T-helper 17 cell (primary cell): Measurements from ENCODE around the gene FGF9. TPM values are rescaled to one million over a fixed set of nuclear protein-coding genes. Genes with fewer than 3 reads are reported as not detected.

Source experiments
- ATAC-seq: fragments of 150-1000 bp; cut with Tn5 transposase; 2 replicates; pipeline ENCODE4 v1.10.0; 2021; ENCODE audit warnings: mild to moderate bottlenecking, moderate library complexity
- DNase-seq, 3 donors: peaks; one replicate each; pipeline versions ENCODE4 v3.0.0 to v3.0.0-alpha.2; 2020 to 2021
- H3K9me3 ChIP-seq: one replicate; pipeline ENCODE4 v1.7.0; 2013; ENCODE audit warnings: low read length, mild to moderate bottlenecking; ENCODE audit not compliant: control insufficient read depth, poor library complexity, severe bottlenecking
- H3K27ac Mint-ChIP-seq: one replicate; pipeline ENCODE4 v1.8.0; 2022; ENCODE audit warnings: mild to moderate bottlenecking, moderate library complexity, mixed read lengths
- H3K27me3 Mint-ChIP-seq: one replicate; pipeline ENCODE4 v1.8.0; 2022; ENCODE audit warnings: mixed read lengths
- H3K36me3 Mint-ChIP-seq: one replicate; pipeline ENCODE4 v1.8.0; 2022; ENCODE audit warnings: low read depth, mixed read lengths
- H3K4me1 Mint-ChIP-seq: one replicate; pipeline ENCODE4 v1.8.0; 2022; ENCODE audit warnings: mild to moderate bottlenecking, mixed read lengths
- H3K4me3 Mint-ChIP-seq: one replicate; pipeline ENCODE4 v1.8.0; 2022; ENCODE audit warnings: mild to moderate bottlenecking, moderate library complexity, mixed read lengths
- total RNA-seq, 4 donors: library from RNA in 2 of 4; stranded (reverse) in 2 of 4; gene quantifications; one replicate each; pipeline ENCODE4 v1.2.3 and lab custom pipeline; 2022 to 2026

FGF9 gene
- total RNA-seq, 2 donors from 2014 or later: 1.1 to 2.1 TPM

DNA sequence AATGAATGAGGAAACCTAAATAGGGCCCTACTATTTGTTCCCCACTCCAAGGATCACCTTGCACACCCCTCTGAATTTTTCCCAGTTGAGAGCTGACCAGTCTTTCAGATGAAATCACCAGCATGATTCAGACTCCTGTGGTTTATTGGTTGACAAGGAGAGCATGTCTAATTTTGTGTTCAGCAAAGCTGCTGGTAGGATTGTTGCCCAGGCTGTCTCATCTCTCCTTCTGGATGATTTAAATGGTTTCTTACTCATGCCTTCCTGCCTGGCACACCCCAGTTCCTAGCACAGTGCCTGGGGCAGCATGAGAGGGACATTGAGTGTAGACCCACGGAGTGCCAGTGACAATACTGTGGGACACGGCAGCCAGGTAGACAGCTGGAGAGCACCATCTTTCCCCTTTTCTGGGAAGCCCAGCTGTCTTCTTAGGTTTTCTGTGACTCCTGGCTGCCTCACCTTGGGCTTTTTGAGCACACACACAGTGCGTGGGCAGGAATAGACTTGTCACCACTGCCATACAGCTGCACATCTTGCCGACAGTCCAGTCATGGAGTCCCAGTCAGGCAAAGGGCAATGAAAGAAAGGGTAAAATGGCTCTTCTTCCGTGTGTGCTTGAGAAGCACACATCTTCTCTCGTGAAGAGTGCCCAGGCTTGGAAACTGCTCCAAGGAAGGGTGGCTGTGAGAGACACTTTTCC, 12.3 kb downstream of the FGF9 start:
- DNase-seq: no peak
- no peak overlapping the region for H3K27ac Mint-ChIP-seq
- no peaks in the 10 kb centered on the region for H3K36me3 Mint-ChIP-seq
- H3K4me1 Mint-ChIP-seq: no peaks in the 10 kb centered on the region
- no peaks in the 10 kb centered on the region for H3K9me3 ChIP-seq
- H3K27me3 Mint-ChIP-seq: peaks cover 9% of the 10 kb centered on the region
- no peak for ATAC-seq
- H3K4me3 Mint-ChIP-seq: no peak overlapping the region

DNA sequence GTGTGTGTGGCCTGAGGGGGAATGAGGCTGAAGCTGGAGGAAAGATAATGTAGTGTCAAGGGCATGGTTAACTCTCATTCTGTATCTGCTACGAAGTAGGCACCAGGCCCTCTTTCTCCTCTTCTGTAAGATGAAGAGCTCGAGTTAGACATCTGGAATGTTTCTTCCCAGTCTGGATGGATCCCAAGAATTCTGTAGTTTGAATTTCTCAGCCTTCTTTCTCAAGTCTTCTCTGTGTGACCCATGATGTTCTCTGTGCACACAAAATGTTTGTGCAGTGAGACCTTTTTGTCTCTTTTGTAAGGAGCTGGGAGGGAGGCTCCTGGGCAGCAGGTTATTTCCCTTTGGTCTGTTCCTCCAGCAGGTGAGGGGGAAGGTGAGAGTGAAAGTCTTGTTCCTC, 13.7 kb downstream of the FGF9 start:
- Mint-ChIP-seq H3K27ac (no peak overlapping the region), H3K36me3 (no peaks in the 10 kb centered on the region), H3K4me3 (no peak overlapping the region), H3K27me3 (peaks cover 9% of the 10 kb centered on the region), H3K4me1 (no peaks in the 10 kb centered on the region)
- ATAC-seq (no peak), DNase-seq (no peak)
- H3K9me3 ChIP-seq: no peaks in the 10 kb centered on the region

DNA sequence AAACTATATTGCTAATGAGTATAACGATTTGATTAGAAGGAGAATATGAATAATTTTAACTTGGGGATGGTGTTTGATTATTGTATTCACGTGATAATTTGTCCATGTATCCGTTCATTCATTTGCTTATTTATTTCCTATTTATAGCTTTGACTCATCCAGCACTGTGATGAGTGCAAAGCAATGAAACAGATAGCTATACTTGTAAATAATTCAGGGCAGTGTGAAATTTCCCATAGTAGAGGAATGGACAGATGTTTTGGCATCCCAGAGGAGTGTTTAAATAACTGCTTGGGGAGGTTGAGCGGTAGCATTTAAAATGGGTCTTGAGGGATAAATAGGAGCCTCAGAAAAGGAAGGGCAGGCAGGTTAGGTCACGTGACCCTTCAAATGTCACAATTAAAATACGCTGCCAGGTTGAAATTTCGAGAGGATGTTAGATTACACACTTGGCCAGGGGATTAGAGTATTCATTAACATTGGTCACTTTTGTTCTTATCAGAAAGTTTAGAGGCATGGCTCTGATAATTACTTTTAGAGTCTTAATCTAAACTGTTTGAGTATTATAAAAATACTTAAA, 14.7 kb downstream of the FGF9 start:
- peaks cover 2% of the 10 kb centered on the region for H3K4me1 Mint-ChIP-seq
- peaks cover 3% of the 10 kb centered on the region for H3K36me3 Mint-ChIP-seq
- H3K27ac Mint-ChIP-seq: no peak overlapping the region
- ATAC-seq (no peak), DNase-seq (no peak)
- no peaks in the 10 kb centered on the region for H3K9me3 ChIP-seq
- peaks cover 9% of the 10 kb centered on the region for H3K27me3 Mint-ChIP-seq
- no peak overlapping the region for H3K4me3 Mint-ChIP-seq

DNA sequence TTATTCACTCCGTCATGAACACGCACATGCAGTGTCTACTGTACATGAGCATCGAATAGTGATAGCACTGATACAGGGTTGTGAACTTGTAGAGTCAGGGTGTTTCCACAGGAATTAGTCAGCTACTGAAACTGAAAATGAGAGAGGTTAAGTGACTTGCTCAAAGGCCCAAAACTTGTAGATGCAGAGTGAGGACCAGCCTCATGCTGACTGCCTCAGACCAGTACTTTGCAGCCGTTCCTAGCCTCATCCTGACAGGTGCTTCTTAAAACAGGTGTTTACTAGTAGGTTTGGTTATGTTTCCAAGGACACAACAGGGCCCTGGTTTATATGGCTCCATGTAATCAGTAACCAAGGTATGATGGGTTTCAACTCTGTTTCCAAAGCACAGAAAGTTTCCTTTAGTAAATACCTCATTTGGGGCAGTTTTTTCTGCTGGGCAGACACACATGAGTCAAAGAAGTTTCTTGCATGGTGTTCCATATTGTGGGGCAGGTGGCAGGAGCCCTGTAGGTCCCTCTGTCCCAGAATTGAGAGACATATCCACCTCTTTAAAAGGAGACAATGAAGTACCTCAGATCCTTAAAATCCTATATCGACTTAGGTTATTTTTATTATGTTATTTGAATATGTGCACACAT, 16.0 kb downstream of the FGF9 start:
- peaks cover 12% of the 10 kb centered on the region for H3K27me3 Mint-ChIP-seq
- H3K36me3 Mint-ChIP-seq: peaks cover 3% of the 10 kb centered on the region
- ATAC-seq: no peak
- peaks cover 2% of the 10 kb centered on the region for H3K4me1 Mint-ChIP-seq
- H3K4me3 Mint-ChIP-seq: no peak overlapping the region
- H3K27ac Mint-ChIP-seq: no peak overlapping the region
- H3K9me3 ChIP-seq: no peaks in the 10 kb centered on the region
- DNase-seq: no peak

DNA sequence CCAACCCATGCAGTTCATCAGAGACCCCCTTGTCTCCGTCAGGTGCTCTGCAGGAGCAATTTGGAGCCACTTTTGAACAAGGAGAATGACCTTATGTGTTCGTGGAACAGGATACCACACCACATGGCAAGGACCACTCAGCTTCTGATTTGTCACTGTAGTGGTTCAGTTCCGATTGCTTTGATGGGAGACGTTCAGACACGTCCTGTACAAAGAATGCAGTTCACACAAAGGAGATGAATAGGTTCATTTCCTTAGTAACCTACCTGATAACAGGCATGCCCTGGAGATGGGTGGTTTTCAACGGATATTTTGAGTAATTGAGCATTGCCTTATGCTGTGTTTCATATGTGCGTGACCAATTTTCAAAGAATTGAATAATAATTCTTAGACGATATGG, 17.2 kb downstream of the FGF9 start:
- no peak for ATAC-seq

DNA sequence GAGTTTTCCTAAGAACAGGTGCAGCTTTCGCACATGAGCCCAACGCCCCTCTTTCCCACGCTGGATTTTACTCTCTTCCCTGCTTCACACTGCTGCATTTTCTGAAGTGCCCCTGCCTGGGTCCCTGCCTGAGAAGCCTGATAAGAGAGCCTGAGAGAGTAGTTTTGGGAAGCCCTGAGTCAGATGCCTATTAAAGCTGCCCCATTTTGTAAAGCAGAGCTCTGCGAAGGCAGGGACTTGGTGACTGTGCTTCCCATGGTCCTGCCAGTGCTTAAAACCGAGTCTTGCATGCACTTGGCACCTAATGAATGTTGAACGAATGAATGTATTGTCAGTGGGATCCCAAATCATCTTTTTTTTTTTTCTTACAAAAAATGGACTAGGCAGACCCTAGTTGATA, 18.2 kb downstream of the FGF9 start:
- Mint-ChIP-seq H3K36me3 (peaks cover 8% of the 10 kb centered on the region), H3K4me1 (peaks cover 3% of the 10 kb centered on the region), H3K27ac (no peak overlapping the region), H3K27me3 (peaks cover 16% of the 10 kb centered on the region), H3K4me3 (no peak overlapping the region)
- H3K9me3 ChIP-seq: no peaks in the 10 kb centered on the region
- DNase-seq (no peak), ATAC-seq (no peak)

More for the DNA sequence above, 17.2 kb downstream of the FGF9 start:
- Mint-ChIP-seq H3K36me3 (peaks cover 8% of the 10 kb centered on the region), H3K4me3 (no peak overlapping the region), H3K27me3 (peaks cover 18% of the 10 kb centered on the region), H3K4me1 (peaks cover 2% of the 10 kb centered on the region), H3K27ac (no peak overlapping the region)
- no peaks in the 10 kb centered on the region for H3K9me3 ChIP-seq
- DNase-seq: no peak

DNA sequence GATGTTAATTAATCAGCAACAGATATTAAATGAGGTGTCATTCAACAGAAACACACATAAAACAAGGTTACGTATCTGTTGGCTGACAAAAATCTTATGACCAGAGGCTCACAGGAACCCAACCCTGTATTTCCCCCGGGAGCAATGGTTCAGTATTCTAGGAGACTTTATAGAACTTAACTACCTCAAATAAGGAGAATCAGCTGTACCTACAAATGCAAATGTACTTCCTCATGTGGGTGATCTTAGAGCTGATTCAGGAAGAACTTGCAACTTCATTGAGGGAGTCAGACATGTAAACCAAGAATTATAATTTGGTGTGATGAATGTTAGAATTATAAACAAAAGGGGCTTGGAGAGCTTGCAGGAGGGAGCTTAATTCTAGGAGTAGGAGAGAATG, 20.1 kb downstream of the FGF9 start:
- H3K27me3 Mint-ChIP-seq: peaks cover 14% of the 10 kb centered on the region
- H3K4me1 Mint-ChIP-seq: peaks cover 6% of the 10 kb centered on the region
- no peak overlapping the region for H3K27ac Mint-ChIP-seq
- no peak for DNase-seq
- ATAC-seq: no peak
- peaks cover 8% of the 10 kb centered on the region for H3K36me3 Mint-ChIP-seq
- no peaks in the 10 kb centered on the region for H3K9me3 ChIP-seq
- no peak overlapping the region for H3K4me3 Mint-ChIP-seq

DNA sequence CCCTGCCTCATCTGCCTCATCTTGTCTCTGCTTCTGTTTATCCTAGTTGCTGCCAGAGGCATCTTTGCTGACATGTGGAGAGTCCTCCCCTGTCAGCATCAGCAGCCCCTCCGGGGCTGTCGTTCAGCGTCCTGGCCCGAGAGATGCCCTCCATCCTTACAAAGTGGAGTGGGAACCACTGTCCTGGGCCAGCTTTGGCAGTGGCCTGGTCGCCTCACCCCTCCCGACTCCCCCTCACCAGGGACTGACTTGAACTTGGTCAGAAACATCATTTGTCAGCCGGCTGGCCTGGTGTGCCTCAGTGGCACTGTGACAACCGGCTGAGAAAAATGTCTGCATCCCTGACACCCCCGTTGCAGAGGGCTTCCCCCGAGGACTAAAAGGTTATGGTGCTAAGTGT, 20.6 kb downstream of the FGF9 start:
- peaks cover 6% of the 10 kb centered on the region for H3K4me1 Mint-ChIP-seq
- no peak for ATAC-seq
- no peak overlapping the region for H3K4me3 Mint-ChIP-seq
- peaks cover 14% of the 10 kb centered on the region for H3K27me3 Mint-ChIP-seq
- peaks cover 8% of the 10 kb centered on the region for H3K36me3 Mint-ChIP-seq
- no peaks in the 10 kb centered on the region for H3K9me3 ChIP-seq
- H3K27ac Mint-ChIP-seq: no peak overlapping the region
- no peak for DNase-seq

GRCh38 chr13:21691928-21692327, 21.1 kb downstream of the FGF9 start:
- peaks cover 8% of the 10 kb centered on the region for H3K36me3 Mint-ChIP-seq
- peaks cover 6% of the 10 kb centered on the region for H3K4me1 Mint-ChIP-seq
- no peak overlapping the region for H3K27ac Mint-ChIP-seq
- peaks cover 14% of the 10 kb centered on the region for H3K27me3 Mint-ChIP-seq
- H3K4me3 Mint-ChIP-seq: no peak overlapping the region
- H3K9me3 ChIP-seq: no peaks in the 10 kb centered on the region
- ATAC-seq: no peak
- DNase-seq: no peak

GRCh38 chr13:21694831-21695230, 24.0 kb downstream of the FGF9 start:
- Mint-ChIP-seq H3K36me3 (peaks cover 8% of the 10 kb centered on the region), H3K27me3 (peaks cover 19% of the 10 kb centered on the region), H3K27ac (no peak overlapping the region), H3K4me1 (peaks cover 6% of the 10 kb centered on the region), H3K4me3 (no peak overlapping the region)
- ATAC-seq (no peak), DNase-seq (no peak)
- H3K9me3 ChIP-seq: no peaks in the 10 kb centered on the region

- no peaks in the 10 kb centered on the region for H3K9me3 ChIP-seq
- H3K27me3 Mint-ChIP-seq: peaks cover 19% of the 10 kb centered on the region
- H3K4me3 Mint-ChIP-seq: no peak overlapping the region
- peaks cover 4% of the 10 kb centered on the region for H3K36me3 Mint-ChIP-seq
- DNase-seq (no peak), ATAC-seq (no peak)
- peaks cover 3% of the 10 kb centered on the region for H3K4me1 Mint-ChIP-seq
- no peak overlapping the region for H3K27ac Mint-ChIP-seq
These were observed 24.7 kb downstream of the FGF9 start for GRCh38 chr13:21695546-21695945.

- peaks cover 5% of the 10 kb centered on the region for H3K4me1 Mint-ChIP-seq
- H3K4me3 Mint-ChIP-seq: no peak overlapping the region
- no peaks in the 10 kb centered on the region for H3K9me3 ChIP-seq
- H3K27ac Mint-ChIP-seq: no peak overlapping the region
- H3K27me3 Mint-ChIP-seq: peaks cover 19% of the 10 kb centered on the region
- no peak for ATAC-seq
- peaks cover 6% of the 10 kb centered on the region for H3K36me3 Mint-ChIP-seq
- DNase-seq: no peak
These were observed 26.1 kb downstream of the FGF9 start for GRCh38 chr13:21696865-21697448.

GRCh38 chr13:21698817-21699679, 28.2 kb downstream of the FGF9 start:
- no peaks in the 10 kb centered on the region for H3K9me3 ChIP-seq
- Mint-ChIP-seq H3K36me3 (peaks cover 2% of the 10 kb centered on the region), H3K27ac (no peak overlapping the region), H3K4me1 (peaks cover 5% of the 10 kb centered on the region), H3K4me3 (no peak overlapping the region), H3K27me3 (peaks cover 10% of the 10 kb centered on the region)
- DNase-seq (no peak), ATAC-seq (no peak)
